Memory B cell (primary cell): ENCODE results near the gene CLHC1.

Experiments used
- ATAC-seq: fragments of 150-1000 bp; cut with Tn5 transposase; 2 replicates; pipeline ENCODE4 v1.10.0; 2021; ENCODE audit warnings: low read depth, mild to moderate bottlenecking, moderate library complexity
- DNase-seq, 2 donors: peaks; one replicate each; pipeline ENCODE4 v3.0.0; 2022; ENCODE audit warnings: low spot score in 2 of 2
- H3K27ac Mint-ChIP-seq: one replicate; pipeline ENCODE4 v1.8.0; 2022; ENCODE audit warnings: mild to moderate bottlenecking, moderate library complexity, mixed read lengths
- H3K27me3 Mint-ChIP-seq: one replicate; pipeline ENCODE4 v1.8.0; 2022; ENCODE audit warnings: mixed read lengths
- H3K36me3 Mint-ChIP-seq: one replicate; pipeline ENCODE4 v1.8.0; 2022; ENCODE audit warnings: mild to moderate bottlenecking, mixed read lengths
- H3K4me1 Mint-ChIP-seq: one replicate; pipeline ENCODE4 v1.8.0; 2022; ENCODE audit warnings: mixed read lengths
- H3K4me3 Mint-ChIP-seq: one replicate; pipeline ENCODE4 v1.8.0; 2022; ENCODE audit warnings: mild to moderate bottlenecking, moderate library complexity, mixed read lengths
- H3K9me3 Mint-ChIP-seq: one replicate; pipeline ENCODE4 v1.8.0; 2022; ENCODE audit warnings: mixed read lengths

Gene CLHC1

DNA sequence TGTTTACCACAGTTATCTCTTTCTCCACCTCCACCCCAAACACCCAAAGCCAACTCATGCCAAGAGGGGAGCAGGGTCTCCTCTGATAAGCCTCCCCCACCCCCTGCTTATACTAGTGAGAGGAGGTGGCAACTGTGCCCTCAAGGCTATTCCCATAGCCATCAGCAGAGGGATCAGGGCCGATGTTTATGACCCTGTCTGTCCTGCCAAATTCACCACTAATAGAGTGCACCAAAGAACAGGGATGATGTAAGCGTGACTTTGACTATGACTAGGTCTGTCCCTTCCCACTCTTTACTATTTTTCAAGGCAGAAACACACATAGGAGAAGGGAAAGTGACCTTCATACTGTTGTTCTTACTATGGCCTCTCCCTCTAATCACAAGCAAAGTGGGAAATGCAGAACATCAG lies 74.6 kb downstream of the CLHC1 start:
- no peak for DNase-seq
- Mint-ChIP-seq H3K36me3 (no peaks in the 10 kb centered on the region), H3K4me3 (no peak overlapping the region), H3K27me3 (no peaks in the 10 kb centered on the region), H3K4me1 (peaks cover 26% of the 10 kb centered on the region), H3K9me3 (no peaks in the 10 kb centered on the region), H3K27ac (no peak overlapping the region)
- ATAC-seq = no peak

DNA sequence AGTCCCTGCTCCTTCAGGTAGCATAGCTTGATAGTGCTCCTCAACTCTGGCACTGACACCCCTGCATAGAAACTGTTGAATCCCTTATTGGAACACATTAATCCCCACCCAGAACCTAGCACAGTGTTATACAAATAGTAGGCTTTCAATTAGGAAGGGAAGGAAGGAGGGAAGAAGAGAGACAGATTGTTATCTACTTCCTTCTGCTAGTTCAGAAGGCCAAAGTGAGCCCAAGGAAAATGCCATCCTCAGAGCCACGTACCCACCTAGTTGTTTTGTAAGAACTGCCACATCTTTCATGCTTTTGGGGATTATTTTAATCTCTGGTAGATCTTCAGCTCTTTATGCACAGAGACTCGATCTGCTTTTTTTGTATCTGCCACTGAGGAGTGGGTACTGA lies 75.1 kb downstream of the CLHC1 start:
- H3K27ac Mint-ChIP-seq = no peak overlapping the region
- H3K4me3 Mint-ChIP-seq = no peak overlapping the region
- no peaks in the 10 kb centered on the region for H3K27me3 Mint-ChIP-seq
- no peaks in the 10 kb centered on the region for H3K36me3 Mint-ChIP-seq
- peaks cover 30% of the 10 kb centered on the region for H3K4me1 Mint-ChIP-seq
- DNase-seq (no peak), ATAC-seq (no peak)
- H3K9me3 Mint-ChIP-seq = no peaks in the 10 kb centered on the region

DNA sequence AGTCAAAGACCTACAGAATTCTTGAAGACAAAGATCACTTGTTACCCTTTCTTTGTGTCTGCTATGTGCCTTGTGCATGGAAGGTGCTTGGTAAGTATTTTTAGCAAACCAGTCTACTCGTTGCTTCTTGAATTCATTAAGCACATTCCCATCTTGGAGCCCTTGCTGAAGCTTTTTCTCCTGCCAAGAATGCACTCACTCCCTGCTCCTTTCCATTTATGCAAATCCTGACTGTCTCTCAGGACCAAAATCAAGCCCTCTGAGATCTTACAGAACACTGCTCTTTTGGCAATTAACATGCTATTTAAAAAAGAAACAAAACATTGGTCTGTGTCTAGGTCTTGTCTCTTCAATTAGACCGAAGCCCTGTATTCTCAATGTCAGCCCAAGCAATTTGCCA lies 75.8 kb downstream of the CLHC1 start:
- ATAC-seq = no peak

DNA sequence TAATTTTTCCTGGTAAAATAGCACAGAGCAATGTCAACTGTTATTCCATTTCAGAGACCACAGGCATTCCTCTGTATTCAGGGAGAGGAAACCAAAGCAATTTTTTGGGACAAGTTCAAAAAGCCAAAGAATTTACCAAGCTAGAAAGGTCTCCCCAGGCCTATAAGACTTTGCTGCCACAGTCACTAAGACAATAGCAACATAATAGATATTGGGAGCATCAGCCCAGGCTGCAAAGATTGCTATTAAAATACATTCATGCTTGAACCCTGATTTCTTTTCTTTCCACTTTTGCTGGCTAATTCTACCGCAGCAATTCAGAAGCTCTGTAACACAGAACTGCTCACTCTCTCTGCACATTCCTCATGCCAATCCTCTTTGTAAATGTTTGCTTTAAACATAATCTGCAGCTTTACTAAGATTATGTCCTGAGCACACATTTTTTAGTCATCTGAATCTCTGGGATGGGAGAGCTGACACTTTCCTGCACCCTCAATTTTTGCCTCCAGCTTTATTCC lies 76.3 kb downstream of the CLHC1 start:
- Mint-ChIP-seq H3K4me3 (no peak overlapping the region), H3K27me3 (no peaks in the 10 kb centered on the region), H3K36me3 (no peaks in the 10 kb centered on the region), H3K4me1 (peaks cover 38% of the 10 kb centered on the region), H3K27ac (no peak overlapping the region), H3K9me3 (no peaks in the 10 kb centered on the region)
- DNase-seq (no peak), ATAC-seq (no peak)

More for the DNA sequence above, 75.8 kb downstream of the CLHC1 start:
- Mint-ChIP-seq H3K4me1 (peaks cover 35% of the 10 kb centered on the region), H3K9me3 (no peaks in the 10 kb centered on the region), H3K36me3 (no peaks in the 10 kb centered on the region), H3K4me3 (no peak overlapping the region), H3K27ac (no peak overlapping the region), H3K27me3 (no peaks in the 10 kb centered on the region)
- no peak for DNase-seq

DNA sequence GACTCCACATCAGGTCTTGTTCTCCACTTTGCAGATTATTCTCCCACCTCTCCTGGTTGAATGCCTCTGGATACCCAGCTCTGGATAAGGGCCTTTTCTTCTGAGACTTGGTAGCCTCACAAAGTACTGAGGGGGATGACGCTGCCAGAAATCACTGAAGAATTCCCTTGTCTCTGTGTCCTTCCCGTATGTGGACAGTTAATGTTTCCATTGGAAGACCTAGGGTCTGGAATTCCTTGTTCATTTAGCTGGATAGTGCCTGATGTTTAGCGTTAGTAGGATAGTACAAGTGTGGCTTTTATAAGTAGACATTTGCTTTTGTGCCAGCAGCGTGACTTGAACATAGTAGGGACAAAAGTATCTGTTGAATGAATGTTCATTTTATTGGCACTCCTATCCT lies 76.9 kb downstream of the CLHC1 start:
- peaks cover 41% of the 10 kb centered on the region for H3K4me1 Mint-ChIP-seq
- H3K36me3 Mint-ChIP-seq = no peaks in the 10 kb centered on the region
- no peaks in the 10 kb centered on the region for H3K27me3 Mint-ChIP-seq
- no peak for DNase-seq
- peak overlapping the region; percentile 55 for H3K27ac Mint-ChIP-seq
- H3K4me3 Mint-ChIP-seq = no peak overlapping the region
- H3K9me3 Mint-ChIP-seq = no peaks in the 10 kb centered on the region
- ATAC-seq = no peak

DNA sequence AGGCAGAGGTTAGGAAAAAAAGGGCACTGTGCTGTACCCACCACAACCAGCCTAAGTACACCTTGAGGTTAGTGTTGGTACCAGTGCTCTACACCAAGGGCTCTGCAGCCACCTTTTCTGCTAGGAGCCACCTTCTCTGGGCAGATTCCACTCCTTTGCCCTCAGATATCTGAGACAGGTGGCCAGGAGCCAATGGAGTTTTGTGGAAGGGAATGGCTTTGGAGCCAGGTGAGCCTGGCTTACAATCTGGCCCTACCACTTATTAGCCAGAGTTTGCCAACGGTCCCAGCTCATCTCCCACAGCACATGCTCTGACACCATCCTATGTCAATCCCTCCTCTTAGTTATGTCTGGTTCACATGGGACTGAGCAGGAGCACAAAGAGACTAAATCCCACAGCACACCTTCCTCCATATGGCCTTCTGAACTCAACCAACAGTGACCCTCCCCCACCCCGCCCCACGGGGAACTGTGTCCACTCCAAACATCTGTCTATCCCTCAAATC lies 77.5 kb downstream of the CLHC1 start:
- Mint-ChIP-seq H3K27ac (peak overlapping the region; percentile 55), H3K4me1 (peaks cover 46% of the 10 kb centered on the region), H3K9me3 (no peaks in the 10 kb centered on the region), H3K36me3 (no peaks in the 10 kb centered on the region), H3K4me3 (no peak overlapping the region), H3K27me3 (no peaks in the 10 kb centered on the region)
- ATAC-seq = no peak
- no peak for DNase-seq

DNA sequence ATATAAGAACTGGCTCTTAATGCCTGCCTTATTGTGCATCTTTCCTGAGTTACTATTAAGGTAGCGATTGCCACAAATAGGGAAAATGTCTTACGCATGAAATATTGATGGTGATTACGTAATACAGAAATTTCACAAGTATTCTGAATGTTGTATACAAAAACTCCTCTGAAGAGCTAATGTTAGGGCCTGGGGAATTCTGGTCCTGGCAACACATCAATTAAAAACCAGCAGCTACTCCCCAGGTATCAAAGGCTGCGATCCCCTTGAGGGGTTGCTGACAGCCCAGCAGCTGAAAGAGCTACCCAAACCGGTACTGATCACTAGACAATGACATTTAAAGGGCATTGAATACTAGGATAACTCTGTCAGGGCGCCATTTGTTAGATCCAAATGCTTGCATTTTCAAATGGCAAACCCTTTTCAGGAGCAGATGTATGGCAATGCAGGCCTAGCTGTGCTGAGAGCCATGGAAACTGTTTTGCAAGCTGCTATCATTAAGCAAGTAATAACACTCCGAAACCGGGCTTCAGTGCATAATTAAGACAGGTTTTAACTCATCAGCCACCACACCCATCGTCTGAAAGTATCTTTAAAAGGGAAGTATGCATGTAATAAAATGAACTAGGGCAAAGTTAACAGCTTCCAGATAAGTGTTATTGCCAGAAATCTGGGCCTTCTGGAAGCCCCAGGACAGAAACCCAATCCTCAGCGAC lies 78.4 kb downstream of the CLHC1 start:
- Mint-ChIP-seq H3K4me1 (peaks cover 42% of the 10 kb centered on the region), H3K27ac (peak overlapping the region; percentile 53), H3K4me3 (peak overlapping the region; percentile 24), H3K9me3 (no peaks in the 10 kb centered on the region), H3K36me3 (no peaks in the 10 kb centered on the region), H3K27me3 (no peaks in the 10 kb centered on the region)
- DNase-seq (no peak), ATAC-seq (no peak)

DNA sequence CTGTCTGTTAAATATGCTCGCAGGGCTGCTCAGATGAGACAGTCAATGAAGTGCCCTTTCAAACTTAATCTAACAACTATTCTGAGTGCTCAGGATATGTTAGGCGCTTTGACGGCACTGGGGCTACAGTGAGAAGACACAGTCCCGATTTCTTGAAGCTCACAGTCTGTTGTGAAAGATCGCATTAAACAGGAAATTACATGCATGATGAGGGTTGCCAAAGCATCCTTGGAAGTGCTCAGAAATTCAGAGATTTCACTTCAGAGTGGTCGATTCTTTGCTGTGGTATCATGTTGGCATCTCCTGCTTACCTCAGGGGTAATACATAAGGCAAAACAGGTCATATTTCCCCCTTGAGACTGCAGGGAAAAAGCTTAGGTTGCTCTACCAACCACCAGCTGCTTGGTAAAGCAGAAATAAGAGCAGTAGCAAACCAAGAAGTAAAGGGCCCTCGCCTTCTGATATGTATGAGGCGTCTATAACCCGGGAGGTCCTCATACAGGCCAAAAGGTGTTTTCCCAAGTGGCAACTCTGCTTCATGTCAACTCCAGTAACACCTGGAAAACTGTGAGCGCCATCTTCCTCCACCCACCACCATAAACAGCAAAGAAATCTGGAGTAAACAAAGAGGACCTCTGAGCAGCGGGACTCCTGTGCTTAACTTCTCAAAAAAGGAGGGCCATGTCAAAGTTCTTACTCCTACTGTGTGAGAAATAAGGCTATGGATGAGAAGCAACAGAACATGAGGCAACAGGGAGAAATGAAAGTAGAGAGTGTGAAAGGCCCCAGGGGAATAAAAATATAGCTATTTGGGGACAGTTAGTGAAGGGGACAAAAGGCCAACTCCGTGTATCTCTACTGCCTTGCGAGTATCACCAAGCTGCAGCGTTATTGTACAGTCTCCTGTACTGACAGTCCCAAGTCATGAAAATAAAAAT lies 79.3 kb downstream of the CLHC1 start:
- DNase-seq (no peak), ATAC-seq (peak; percentile 22)
- H3K4me3 Mint-ChIP-seq = no peak overlapping the region
- peaks cover 40% of the 10 kb centered on the region for H3K4me1 Mint-ChIP-seq
- H3K27me3 Mint-ChIP-seq = no peaks in the 10 kb centered on the region
- H3K9me3 Mint-ChIP-seq = no peaks in the 10 kb centered on the region
- peak overlapping the region; percentile 86 for H3K27ac Mint-ChIP-seq
- no peaks in the 10 kb centered on the region for H3K36me3 Mint-ChIP-seq

DNA sequence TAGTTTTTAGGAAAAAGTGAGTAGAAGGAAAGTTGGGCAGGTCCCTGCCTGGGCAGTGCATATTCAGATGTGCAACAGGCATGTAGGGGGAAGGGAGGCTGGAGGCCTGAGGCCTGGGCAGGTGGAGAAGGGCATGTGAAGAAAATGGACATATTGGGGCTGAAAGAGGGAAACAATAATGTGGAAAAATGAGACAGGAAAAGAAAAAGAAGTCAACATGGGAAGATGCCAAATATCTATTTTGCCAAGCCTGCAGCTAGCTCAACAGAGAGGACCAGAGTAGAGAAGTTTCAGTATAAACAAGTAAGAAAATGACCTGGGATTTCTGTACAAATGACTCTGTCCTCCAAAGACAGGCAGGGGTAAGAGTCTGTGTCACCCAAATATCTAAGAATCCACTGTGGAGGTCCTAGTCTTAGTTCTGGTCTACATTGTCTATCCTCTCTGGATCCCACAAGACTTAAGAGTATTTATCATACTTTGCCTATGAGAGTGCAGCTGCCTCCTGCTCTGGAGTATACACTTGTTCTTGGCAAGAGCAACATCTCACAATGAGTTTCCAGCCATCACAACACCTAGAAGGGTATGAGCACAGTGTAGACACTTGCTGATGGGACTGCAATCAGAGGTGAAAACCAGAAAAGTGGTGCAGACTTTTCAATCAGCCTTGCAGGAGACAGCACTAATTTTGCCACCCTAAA lies 80.2 kb downstream of the CLHC1 start:
- DNase-seq = no peak
- H3K4me1 Mint-ChIP-seq = peaks cover 37% of the 10 kb centered on the region
- peak overlapping the region; percentile 86 for H3K27ac Mint-ChIP-seq
- no peak overlapping the region for H3K4me3 Mint-ChIP-seq
- no peak for ATAC-seq
- H3K27me3 Mint-ChIP-seq = no peaks in the 10 kb centered on the region
- no peaks in the 10 kb centered on the region for H3K36me3 Mint-ChIP-seq
- H3K9me3 Mint-ChIP-seq = no peaks in the 10 kb centered on the region

DNA sequence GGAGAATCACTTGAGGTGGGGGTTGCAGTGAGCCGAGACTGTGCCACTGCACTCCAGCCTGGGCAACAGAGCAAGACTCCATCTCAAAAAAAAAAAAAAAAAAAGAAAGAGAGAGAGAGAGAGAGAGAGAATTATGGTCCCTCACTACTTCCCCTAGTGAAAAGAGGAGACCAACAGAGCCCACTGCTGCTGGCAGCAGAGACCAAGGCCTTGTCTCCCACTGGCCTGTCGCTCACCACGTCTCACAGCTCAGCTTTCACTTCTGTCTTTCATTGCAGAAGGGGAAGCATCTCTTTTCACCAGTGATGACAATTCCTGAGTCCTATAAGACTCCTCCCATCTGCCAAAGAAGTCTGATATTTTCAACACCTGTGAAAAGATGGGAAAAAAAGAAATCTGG lies 81.3 kb downstream of the CLHC1 start:
- Mint-ChIP-seq H3K4me3 (no peak overlapping the region), H3K36me3 (no peaks in the 10 kb centered on the region), H3K27ac (peak overlapping the region; percentile 86), H3K27me3 (no peaks in the 10 kb centered on the region), H3K4me1 (peaks cover 37% of the 10 kb centered on the region), H3K9me3 (no peaks in the 10 kb centered on the region)
- DNase-seq (peak in 1 of 2 donors; percentile 43), ATAC-seq (peak; percentile 96)

DNA sequence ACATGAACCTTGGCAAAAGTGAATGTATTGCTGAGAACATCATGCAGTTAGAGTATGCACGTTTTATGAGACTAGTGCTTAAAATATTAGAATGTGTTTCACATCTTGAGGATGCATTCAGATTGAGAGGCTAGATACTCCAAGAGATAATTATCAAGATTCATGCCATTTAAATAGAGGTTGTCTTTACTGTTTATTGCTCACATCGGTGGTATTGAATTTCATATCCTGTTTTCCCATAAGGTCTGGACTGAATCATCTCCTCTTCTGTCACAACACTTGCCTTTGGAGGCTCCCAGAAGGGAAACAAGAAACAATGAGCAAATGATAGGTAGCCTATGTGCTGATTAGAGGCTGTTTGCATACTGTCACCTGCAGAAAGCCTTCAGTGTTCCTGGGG lies 83.8 kb downstream of the CLHC1 start:
- Mint-ChIP-seq H3K4me1 (peaks cover 26% of the 10 kb centered on the region), H3K4me3 (no peak overlapping the region), H3K27me3 (no peaks in the 10 kb centered on the region), H3K9me3 (no peaks in the 10 kb centered on the region), H3K27ac (no peak overlapping the region), H3K36me3 (no peaks in the 10 kb centered on the region)
- no peak for DNase-seq
- no peak for ATAC-seq

DNA sequence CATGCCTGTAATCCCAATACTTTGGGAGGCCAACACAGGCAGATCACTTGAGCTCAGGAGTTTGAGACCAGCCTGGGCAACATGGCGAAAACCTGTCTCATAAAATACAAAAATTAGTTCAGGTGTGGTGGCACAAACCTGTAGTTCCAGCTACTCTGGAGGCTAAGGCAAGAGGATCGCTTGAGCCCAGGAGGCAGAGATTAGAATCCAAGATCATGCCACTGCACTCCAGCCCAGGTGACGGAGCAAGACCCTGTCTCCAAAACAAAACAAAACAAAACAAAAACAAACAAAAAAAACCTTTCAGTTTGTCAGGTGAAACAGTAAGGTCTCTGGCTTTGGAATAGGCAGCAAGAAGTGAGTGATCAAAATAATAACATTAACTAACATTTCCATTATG lies 84.6 kb downstream of the CLHC1 start:
- no peak overlapping the region for H3K27ac Mint-ChIP-seq
- peaks cover 21% of the 10 kb centered on the region for H3K4me1 Mint-ChIP-seq
- no peaks in the 10 kb centered on the region for H3K9me3 Mint-ChIP-seq
- H3K27me3 Mint-ChIP-seq = no peaks in the 10 kb centered on the region
- no peak for DNase-seq
- no peak overlapping the region for H3K4me3 Mint-ChIP-seq
- H3K36me3 Mint-ChIP-seq = no peaks in the 10 kb centered on the region
- ATAC-seq = no peak

DNA sequence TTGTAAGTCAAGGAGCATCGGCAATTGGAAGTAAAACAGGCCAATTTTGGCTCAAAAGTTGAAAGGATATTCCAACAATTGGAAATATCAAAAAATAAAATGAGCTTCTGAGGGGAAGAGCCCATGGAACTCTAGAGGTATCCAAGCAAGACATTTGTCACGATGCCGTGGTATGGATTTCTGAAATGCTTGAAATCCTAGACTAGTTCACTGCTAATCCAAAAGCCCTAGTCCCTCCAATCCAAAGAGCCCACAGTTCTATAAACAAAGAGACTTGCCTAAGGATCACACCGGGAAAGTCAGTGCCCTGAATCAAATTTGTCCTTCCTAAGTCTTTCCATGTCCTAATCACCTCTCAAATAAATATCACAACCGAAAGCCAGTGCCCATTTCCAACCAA lies 85.1 kb downstream of the CLHC1 start:
- ATAC-seq (no peak), DNase-seq (no peak)
- no peaks in the 10 kb centered on the region for H3K36me3 Mint-ChIP-seq
- no peaks in the 10 kb centered on the region for H3K9me3 Mint-ChIP-seq
- no peaks in the 10 kb centered on the region for H3K27me3 Mint-ChIP-seq
- no peak overlapping the region for H3K4me3 Mint-ChIP-seq
- no peak overlapping the region for H3K27ac Mint-ChIP-seq
- peaks cover 16% of the 10 kb centered on the region for H3K4me1 Mint-ChIP-seq

DNA sequence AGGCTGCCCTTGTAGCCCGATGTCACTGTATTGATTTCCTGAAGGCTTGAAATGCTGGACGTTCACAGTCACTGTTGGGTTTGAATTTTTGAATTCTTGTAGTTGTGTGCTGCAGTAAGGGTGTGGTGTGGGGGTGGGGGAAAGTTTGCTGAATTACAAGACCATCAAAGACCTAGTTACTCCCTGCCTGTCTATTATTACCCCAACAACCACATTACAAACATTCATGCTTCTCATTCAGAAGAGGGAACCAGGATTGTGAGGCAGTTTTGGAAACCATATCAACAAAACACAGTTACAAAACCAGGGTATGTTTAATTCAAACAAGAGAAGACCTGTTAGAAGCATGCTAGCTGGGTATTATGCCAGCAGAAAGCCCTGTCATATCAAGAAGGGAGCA lies 85.8 kb downstream of the CLHC1 start:
- Mint-ChIP-seq H3K36me3 (no peaks in the 10 kb centered on the region), H3K27ac (no peak overlapping the region), H3K27me3 (no peaks in the 10 kb centered on the region), H3K4me3 (no peak overlapping the region), H3K4me1 (peaks cover 11% of the 10 kb centered on the region), H3K9me3 (no peaks in the 10 kb centered on the region)
- ATAC-seq = no peak
- DNase-seq = no peak
